NCI-H1436 treated with DMSO at 0.1 percent for 48 hours (cell line): ENCODE results near the gene ZDHHC8.
A peak's percentile ranks its signal among the peaks of the same experiment; 100 is the strongest.

Source experiments
- DNase-seq: peaks from one replicate; lab custom pipeline; 2025; lab: John Stamatoyannopoulos, UW

ZDHHC8 gene

GRCh38 chr22:20114506-20115475 lies 16.8 kb upstream of the ZDHHC8 start:
- no peak for DNase-seq

- no peak for DNase-seq
Measured at GRCh38 chr22:20115691-20116375, 15.8 kb upstream of the ZDHHC8 start, which contains the start of gene RANBP1. Gene RANBP1, plus strand, starts transcription at chr22:20116104. Its CDS starts 81 bp downstream, at chr22:20116185.

GRCh38 chr22:20116376-20116950 lies 15.1 kb upstream of the ZDHHC8 start:
- DNase-seq: no peak

GRCh38 chr22:20116951-20117632 lies 14.5 kb upstream of the ZDHHC8 start, which contains the start of gene TRMT2A:
Gene TRMT2A, minus strand, starts transcription at chr22:20117226. Its CDS starts 320 bp downstream, at chr22:20116906.
- peak; percentile 94 for DNase-seq

- no peak for DNase-seq
Measured at GRCh38 chr22:20117633-20118299, 13.8 kb upstream of the ZDHHC8 start.

- no peak for DNase-seq
Measured at GRCh38 chr22:20118300-20119020, 13.1 kb upstream of the ZDHHC8 start.

GRCh38 chr22:20121856-20122415 lies 9.7 kb upstream of the ZDHHC8 start:
- no peak for DNase-seq

GRCh38 chr22:20123366-20124082 lies 8.1 kb upstream of the ZDHHC8 start:
- DNase-seq: no peak

- DNase-seq: no peak
Measured at GRCh38 chr22:20124083-20124787, 7.4 kb upstream of the ZDHHC8 start.

GRCh38 chr22:20125201-20126174 lies 6.1 kb upstream of the ZDHHC8 start:
- DNase-seq: no peak

- no peak for DNase-seq
Measured at GRCh38 chr22:20126284-20127029, 5.1 kb upstream of the ZDHHC8 start.

- no peak for DNase-seq
Measured at GRCh38 chr22:20127318-20127868, 4.2 kb upstream of the ZDHHC8 start.

- no peak for DNase-seq
Measured at GRCh38 chr22:20127869-20128618, 3.6 kb upstream of the ZDHHC8 start.

GRCh38 chr22:20128619-20128901 lies 3.0 kb upstream of the ZDHHC8 start:
- no peak for DNase-seq

- DNase-seq: no peak
Measured at GRCh38 chr22:20128902-20129746, 2.5 kb upstream of the ZDHHC8 start.

GRCh38 chr22:20129747-20130014 lies 1.9 kb upstream of the ZDHHC8 start:
- DNase-seq: no peak
